ENCODE results near the gene ITPK1. TPM values are rescaled to one million over a fixed set of nuclear protein-coding genes. Genes with fewer than 3 reads are reported as not detected.

Gene ITPK1
- total RNA-seq, 4 donors from 2014 or later = 43.9 to 56.1 (median 44.5) TPM

DNA sequence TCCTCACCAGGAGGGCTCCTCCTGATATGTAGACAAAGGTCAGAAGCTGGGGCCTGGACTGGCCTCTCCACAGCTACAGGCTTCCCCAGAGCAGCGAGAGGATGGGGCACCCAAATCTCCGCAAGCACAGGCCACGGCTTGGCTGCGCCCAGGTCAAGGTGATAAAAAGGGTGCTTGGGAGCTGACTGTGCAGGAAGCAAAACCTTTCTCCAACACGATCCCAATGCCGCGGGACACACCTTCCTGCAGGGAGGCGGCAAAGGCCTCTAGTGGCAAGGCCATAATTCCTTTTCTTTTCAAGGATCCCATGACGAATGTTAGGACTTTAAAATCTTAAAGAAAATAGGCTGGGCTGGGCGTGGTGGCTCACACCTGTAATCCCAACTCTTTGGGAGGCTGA, 13.6 kb downstream of the ITPK1 start:
- no peak for DNase-seq
- no peaks in the 10 kb centered on the region for H3K36me3 ChIP-seq
- 86 to 96% methylated on average over 6 to 10 of the region's 10 CpGs for WGBS, 2 donors
- H3K4me1 ChIP-seq = peaks cover 5 to 39% of the 10 kb centered on the region in 2 donors
- H3K27ac ChIP-seq = no peak overlapping the region
- H3K9me3 ChIP-seq = no peaks in the 10 kb centered on the region
- no peaks in the 10 kb centered on the region for H3K27me3 ChIP-seq
- no peak overlapping the region for H3K4me3 ChIP-seq (replicated peaks in 1 of 3)
- intact Hi-C loops (cut with DNase I) = no loop called here
- no peak for TF ChIP-seq POLR2A (IDR thresholded peaks at IDR 0.05)
- TF ChIP-seq, protein P1, sequence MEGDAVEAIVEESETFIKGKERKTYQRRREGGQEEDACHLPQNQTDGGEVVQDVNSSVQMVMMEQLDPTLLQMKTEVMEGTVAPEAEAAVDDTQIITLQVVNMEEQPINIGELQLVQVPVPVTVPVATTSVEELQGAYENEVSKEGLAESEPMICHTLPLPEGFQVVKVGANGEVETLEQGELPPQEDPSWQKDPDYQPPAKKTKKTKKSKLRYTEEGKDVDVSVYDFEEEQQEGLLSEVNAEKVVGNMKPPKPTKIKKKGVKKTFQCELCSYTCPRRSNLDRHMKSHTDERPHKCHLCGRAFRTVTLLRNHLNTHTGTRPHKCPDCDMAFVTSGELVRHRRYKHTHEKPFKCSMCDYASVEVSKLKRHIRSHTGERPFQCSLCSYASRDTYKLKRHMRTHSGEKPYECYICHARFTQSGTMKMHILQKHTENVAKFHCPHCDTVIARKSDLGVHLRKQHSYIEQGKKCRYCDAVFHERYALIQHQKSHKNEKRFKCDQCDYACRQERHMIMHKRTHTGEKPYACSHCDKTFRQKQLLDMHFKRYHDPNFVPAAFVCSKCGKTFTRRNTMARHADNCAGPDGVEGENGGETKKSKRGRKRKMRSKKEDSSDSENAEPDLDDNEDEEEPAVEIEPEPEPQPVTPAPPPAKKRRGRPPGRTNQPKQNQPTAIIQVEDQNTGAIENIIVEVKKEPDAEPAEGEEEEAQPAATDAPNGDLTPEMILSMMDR (IDR thresholded peaks at IDR 0.05) = no peak

DNA sequence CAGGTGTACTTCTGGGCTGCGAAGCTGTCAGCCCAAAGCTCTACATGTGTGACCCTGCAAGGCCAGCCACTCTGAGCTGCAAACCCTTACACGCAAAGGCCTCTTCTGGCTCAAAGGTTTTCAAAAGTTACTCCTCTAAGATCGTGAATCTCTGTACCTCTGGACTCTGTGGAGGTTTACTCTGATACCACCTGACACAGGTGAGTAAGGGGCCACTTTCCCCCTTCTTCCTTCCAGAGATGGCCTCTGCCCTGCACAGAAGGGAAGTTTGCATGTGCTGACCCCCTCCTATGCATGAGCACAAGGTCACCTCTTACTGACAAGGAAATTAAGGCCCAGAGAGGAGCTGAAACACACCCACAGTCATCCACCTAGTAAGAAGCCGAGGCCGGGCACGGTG, 14.5 kb downstream of the ITPK1 start:
- Histone ChIP-seq H3K27me3 (no peaks in the 10 kb centered on the region), H3K36me3 (no peaks in the 10 kb centered on the region), H3K4me1 (peaks cover 0 to 30% of the 10 kb centered on the region in 2 donors), H3K27ac (no peak overlapping the region), H3K9me3 (no peaks in the 10 kb centered on the region), H3K4me3 (replicated peaks in 1 of 3) (no peak overlapping the region)
- intact Hi-C loops (cut with DNase I) = no loop called here
- DNase-seq = no peak
- no peak for TF ChIP-seq POLR2A (IDR thresholded peaks at IDR 0.05)
- 88 to 92% methylated on average over 6 of the region's 6 CpGs for whole genome bisulfite sequencing, 2 donors

- no peaks in the 10 kb centered on the region for H3K9me3 ChIP-seq
- H3K36me3 ChIP-seq = no peaks in the 10 kb centered on the region
- 92 to 93% methylated on average over 7 of the region's 7 CpGs for WGBS, 2 donors
- DNase-seq = no peak
- no peak overlapping the region for H3K27ac ChIP-seq
- peaks cover 0 to 24% of the 10 kb centered on the region in 2 donors for H3K4me1 ChIP-seq
- H3K27me3 ChIP-seq = no peaks in the 10 kb centered on the region
- TF ChIP-seq, protein P1 (IDR thresholded peaks at IDR 0.05) = no peak
- no peak for TF ChIP-seq POLR2A (IDR thresholded peaks at IDR 0.05)
- no peak overlapping the region for H3K4me3 ChIP-seq (replicated peaks in 1 of 3)
- intact Hi-C loops (cut with DNase I) = no loop called here
Observed at GRCh38 chr14:93100570-93100969, 15.2 kb downstream of the ITPK1 start.

GRCh38 chr14:93100100-93100499, 15.6 kb downstream of the ITPK1 start:
- peaks cover 0 to 23% of the 10 kb centered on the region in 2 donors for H3K4me1 ChIP-seq
- no peak overlapping the region for H3K27ac ChIP-seq
- no peaks in the 10 kb centered on the region for H3K36me3 ChIP-seq
- no peaks in the 10 kb centered on the region for H3K27me3 ChIP-seq
- intact Hi-C loops (cut with DNase I) = no loop called here
- TF ChIP-seq, protein P1 (IDR thresholded peaks at IDR 0.05) = no peak
- TF ChIP-seq POLR2A (IDR thresholded peaks at IDR 0.05) = no peak
- H3K9me3 ChIP-seq = no peaks in the 10 kb centered on the region
- H3K4me3 ChIP-seq (replicated peaks in 1 of 3) = no peak overlapping the region
- WGBS, 2 donors = 91 to 98% methylated on average over 2 of the region's 3 CpGs
- no peak for DNase-seq

DNA sequence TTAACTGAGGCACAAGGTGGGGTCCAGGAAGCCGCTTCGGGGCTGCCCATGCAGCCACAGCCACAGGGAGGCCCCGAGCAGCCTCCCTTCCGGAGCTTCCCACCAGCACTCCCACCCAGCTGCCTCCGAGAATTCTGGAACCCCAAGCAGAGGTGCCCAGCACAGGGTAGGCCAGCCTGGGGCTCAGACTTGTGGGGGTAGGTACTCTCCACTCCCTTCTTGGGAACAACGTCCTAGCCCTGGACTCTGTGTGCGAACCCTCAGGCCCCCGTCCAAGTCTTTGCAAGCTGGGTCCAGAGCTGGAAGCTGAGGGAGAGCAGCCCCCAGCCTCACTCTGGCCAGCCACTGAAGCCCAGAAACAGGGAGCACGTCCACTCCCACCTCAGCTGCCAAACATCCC, 16.1 kb downstream of the ITPK1 start:
- no peak overlapping the region for H3K4me3 ChIP-seq (replicated peaks in 1 of 3)
- intact Hi-C loops (cut with DNase I) = no loop called here
- H3K4me1 ChIP-seq = peaks cover 0 to 18% of the 10 kb centered on the region in 2 donors
- TF ChIP-seq POLR2A (IDR thresholded peaks at IDR 0.05) = no peak
- TF ChIP-seq, protein P1 (IDR thresholded peaks at IDR 0.05) = no peak
- no peak for DNase-seq
- no peaks in the 10 kb centered on the region for H3K36me3 ChIP-seq
- no peaks in the 10 kb centered on the region for H3K9me3 ChIP-seq
- 85 to 96% methylated on average over 4 to 8 of the region's 9 CpGs for WGBS, 2 donors
- H3K27me3 ChIP-seq = no peaks in the 10 kb centered on the region
- no peak overlapping the region for H3K27ac ChIP-seq

DNA sequence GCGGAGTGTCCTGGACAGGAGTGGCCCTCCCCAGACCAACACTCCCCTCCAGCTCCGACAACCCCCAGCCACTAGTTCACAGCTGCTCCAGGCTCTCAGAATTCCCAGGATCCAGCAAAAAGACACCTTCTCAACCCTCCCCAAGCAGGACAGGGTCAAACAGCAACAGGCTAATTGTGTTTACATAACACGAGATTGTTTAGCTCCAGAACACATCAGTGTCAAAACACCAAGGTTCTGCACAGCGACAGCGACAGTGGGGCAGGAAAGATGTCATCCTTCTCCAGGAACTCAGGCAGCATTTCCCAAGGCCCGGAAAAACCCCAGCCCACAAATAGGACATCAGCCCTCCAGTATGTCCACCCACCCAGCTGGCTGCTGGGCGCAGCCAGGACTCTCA, 16.5 kb downstream of the ITPK1 start:
- no peaks in the 10 kb centered on the region for H3K27me3 ChIP-seq
- no peak overlapping the region for H3K27ac ChIP-seq
- H3K9me3 ChIP-seq = no peaks in the 10 kb centered on the region
- H3K36me3 ChIP-seq = no peaks in the 10 kb centered on the region
- TF ChIP-seq, protein P1 (IDR thresholded peaks at IDR 0.05) = no peak
- no peak for TF ChIP-seq POLR2A (IDR thresholded peaks at IDR 0.05)
- DNase-seq = no peak
- WGBS, 2 donors = 71 to 83% methylated on average over 5 to 7 of the region's 7 CpGs
- H3K4me3 ChIP-seq (replicated peaks in 1 of 3) = no peak overlapping the region
- intact Hi-C loops (cut with DNase I) = no loop called here
- H3K4me1 ChIP-seq = peaks cover 0 to 14% of the 10 kb centered on the region in 2 donors

Data from thyroid gland (tissue), 4 donors.